ENCODE results near the gene BICRA.

GRCh38 chr19:47729799-47730520 is 121.0 kb downstream of the BICRA start:
- TF ChIP-seq POLR2A (IDR thresholded peaks at IDR 0.05) (no peak), CTCF (IDR thresholded peaks at IDR 0.05 in 4 of 5, conservative IDR thresholded peaks at IDR 0.05 in 1 of 5) (no peak)

Measured in gastrocnemius medialis (tissue), 4 donors.